ENCODE data around the gene PHOX2A.

DNA sequence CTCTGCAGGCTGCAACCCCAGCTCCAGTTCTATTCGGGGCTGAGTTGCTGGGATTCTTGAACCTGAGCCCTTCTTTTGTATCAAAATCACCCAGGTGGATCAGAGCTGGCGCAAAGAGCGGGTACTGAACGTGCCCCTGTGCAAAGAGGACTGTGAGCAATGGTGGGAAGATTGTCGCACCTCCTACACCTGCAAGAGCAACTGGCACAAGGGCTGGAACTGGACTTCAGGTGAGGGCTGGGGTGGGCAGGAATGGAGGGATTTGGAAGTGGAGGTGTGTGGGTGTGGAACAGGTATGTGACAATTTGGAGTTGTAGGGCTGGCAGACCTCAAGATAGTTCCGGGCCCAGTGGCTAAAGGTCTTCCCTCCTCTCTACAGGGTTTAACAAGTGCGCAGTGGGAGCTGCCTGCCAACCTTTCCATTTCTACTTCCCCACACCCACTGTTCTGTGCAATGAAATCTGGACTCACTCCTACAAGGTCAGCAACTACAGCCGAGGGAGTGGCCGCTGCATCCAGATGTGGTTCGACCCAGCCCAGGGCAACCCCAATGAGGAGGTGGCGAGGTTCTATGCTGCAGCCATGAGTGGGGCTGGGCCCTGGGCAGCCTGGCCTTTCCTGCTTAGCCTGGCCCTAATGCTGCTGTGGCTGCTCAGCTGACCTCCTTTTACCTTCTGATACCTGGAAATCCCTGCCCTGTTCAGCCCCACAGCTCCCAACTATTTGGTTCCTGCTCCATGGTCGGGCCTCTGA lies 48.3 kb downstream of the PHOX2A start:
- TF ChIP-seq, protein P1, sequence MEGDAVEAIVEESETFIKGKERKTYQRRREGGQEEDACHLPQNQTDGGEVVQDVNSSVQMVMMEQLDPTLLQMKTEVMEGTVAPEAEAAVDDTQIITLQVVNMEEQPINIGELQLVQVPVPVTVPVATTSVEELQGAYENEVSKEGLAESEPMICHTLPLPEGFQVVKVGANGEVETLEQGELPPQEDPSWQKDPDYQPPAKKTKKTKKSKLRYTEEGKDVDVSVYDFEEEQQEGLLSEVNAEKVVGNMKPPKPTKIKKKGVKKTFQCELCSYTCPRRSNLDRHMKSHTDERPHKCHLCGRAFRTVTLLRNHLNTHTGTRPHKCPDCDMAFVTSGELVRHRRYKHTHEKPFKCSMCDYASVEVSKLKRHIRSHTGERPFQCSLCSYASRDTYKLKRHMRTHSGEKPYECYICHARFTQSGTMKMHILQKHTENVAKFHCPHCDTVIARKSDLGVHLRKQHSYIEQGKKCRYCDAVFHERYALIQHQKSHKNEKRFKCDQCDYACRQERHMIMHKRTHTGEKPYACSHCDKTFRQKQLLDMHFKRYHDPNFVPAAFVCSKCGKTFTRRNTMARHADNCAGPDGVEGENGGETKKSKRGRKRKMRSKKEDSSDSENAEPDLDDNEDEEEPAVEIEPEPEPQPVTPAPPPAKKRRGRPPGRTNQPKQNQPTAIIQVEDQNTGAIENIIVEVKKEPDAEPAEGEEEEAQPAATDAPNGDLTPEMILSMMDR (IDR thresholded peaks at IDR 0.05) = no peak
- TF ChIP-seq POLR2AphosphoS5 (IDR thresholded peaks at IDR 0.05) = no peak
- TF ChIP-seq POLR2A (IDR thresholded peaks at IDR 0.05) = no peak

All from breast epithelium (tissue), 3 donors.